ENCODE data around the gene TENM4.

TENM4 gene

GRCh38 chr11:79447038-79447786 is 6.4 kb upstream of the TENM4 start:
- FAIRE-seq: no peak

GRCh38 chr11:79444923-79445322 is 4.1 kb upstream of the TENM4 start:
- FAIRE-seq: no peak

- no peak for FAIRE-seq
Measured at GRCh38 chr11:79441461-79441875, 638 bp upstream of the TENM4 start.

- no peak for FAIRE-seq
Measured at GRCh38 chr11:79439886-79440570, 802 bp downstream of the TENM4 start.

GRCh38 chr11:79439410-79439885 is 1.4 kb downstream of the TENM4 start:
- no peak for FAIRE-seq

GRCh38 chr11:79438631-79439409 is 2.0 kb downstream of the TENM4 start:
- no peak for FAIRE-seq

- FAIRE-seq: no peak
Measured at GRCh38 chr11:79437981-79438630, 2.7 kb downstream of the TENM4 start.

GRCh38 chr11:79437278-79437980 is 3.4 kb downstream of the TENM4 start:
- no peak for FAIRE-seq

- FAIRE-seq: no peak
Measured at GRCh38 chr11:79436919-79437277, 3.9 kb downstream of the TENM4 start.

- FAIRE-seq: no peak
Measured at GRCh38 chr11:79434283-79434682, 6.5 kb downstream of the TENM4 start.

- no peak for FAIRE-seq
Measured at GRCh38 chr11:79432138-79432537, 8.7 kb downstream of the TENM4 start.

- FAIRE-seq: peak; percentile 9
Measured at GRCh38 chr11:79431535-79431934, 9.3 kb downstream of the TENM4 start.

- FAIRE-seq: no peak
Measured at GRCh38 chr11:79430280-79430679, 10.6 kb downstream of the TENM4 start.

- no peak for FAIRE-seq
Measured at GRCh38 chr11:79428406-79428805, 12.4 kb downstream of the TENM4 start.

GRCh38 chr11:79427611-79428327 is 13.1 kb downstream of the TENM4 start:
- FAIRE-seq: no peak

GRCh38 chr11:79427126-79427525 is 13.7 kb downstream of the TENM4 start:
- FAIRE-seq: no peak

- no peak for FAIRE-seq
Measured at GRCh38 chr11:79425463-79425862, 15.4 kb downstream of the TENM4 start.

DNA sequence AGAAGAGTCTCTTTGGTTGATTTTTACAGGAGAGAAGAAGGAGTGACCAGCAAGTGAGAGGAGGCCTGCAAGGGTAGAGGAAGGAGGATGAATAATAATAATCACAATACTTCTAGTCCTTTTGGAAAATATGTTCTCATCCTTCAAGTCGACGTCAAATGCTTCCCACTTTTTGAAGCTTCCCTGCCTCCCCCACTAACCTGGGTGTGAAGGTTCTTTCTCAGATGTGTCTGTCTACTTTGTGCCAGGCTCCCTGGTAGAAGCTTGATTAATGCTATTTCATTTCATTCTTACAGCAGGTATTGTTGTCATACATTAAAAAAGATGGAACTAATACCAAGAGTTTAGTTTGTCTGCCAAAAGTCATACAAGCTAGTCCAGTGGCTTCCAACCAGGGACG is 17.1 kb downstream of the TENM4 start:
- FAIRE-seq: no peak

- no peak for FAIRE-seq
Measured at GRCh38 chr11:79422866-79423265, 18.0 kb downstream of the TENM4 start.

DNA sequence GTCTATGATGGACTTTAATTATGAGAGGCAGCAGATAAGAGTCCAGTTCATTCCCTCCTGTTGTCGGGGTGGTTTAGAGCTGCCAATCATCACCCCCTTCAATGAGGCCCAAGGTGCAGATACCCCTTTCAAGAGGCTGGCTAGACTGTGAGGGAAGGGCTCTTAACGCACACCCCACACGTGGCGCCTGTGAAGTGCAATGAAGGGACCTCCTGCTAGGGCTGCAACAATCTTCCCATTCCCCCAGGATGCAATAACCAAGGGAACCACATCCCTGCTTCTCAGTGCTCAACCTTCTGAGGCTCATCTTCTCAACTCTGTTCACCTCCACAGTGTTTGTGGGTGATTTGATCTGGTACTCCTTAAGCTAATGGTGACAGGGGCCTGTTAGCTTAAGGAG is 19.0 kb downstream of the TENM4 start:
- no peak for FAIRE-seq

DNA sequence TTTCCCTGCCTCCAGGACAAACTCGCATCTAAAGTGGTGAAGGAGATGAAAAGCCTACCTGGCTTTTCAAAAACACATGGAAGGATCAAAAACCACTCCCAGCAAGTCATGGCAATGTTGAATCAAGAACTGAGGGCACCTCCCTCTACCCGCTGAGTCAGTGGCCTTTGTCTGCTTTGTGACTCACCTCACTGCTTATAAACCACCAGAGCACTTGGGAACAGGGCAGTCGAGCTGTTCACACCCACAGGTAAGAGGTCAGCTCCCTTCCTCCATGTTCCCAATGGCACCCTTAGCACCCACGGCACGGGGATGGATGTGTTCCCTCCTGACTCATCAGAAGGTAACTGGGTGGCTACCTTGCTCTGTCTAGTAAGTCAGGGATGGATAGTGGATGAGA is 21.7 kb downstream of the TENM4 start:
- FAIRE-seq: no peak

- no peak for FAIRE-seq
Measured at GRCh38 chr11:79418241-79418640, 22.6 kb downstream of the TENM4 start.
